Glutamatergic neuron (in vitro differentiated cells): ENCODE data around the gene FEM1C. TPM values are rescaled to one million over a fixed set of nuclear protein-coding genes. Genes with fewer than 3 reads are reported as not detected.

Source experiments
- DNase-seq: peaks from one replicate; pipeline ENCODE4 v3.0.0; 2022
- H3K27ac Mint-ChIP-seq: one replicate; pipeline ENCODE4 v1.8.0; 2020; ENCODE audit warnings: mild to moderate bottlenecking, mixed read lengths, inconsistent platforms; ENCODE audit not compliant: unreplicated experiment
- H3K27me3 Mint-ChIP-seq: one replicate; pipeline ENCODE4 v1.8.0; 2020; ENCODE audit warnings: mild to moderate bottlenecking, moderate library complexity, mixed read lengths, inconsistent platforms; ENCODE audit not compliant: unreplicated experiment
- H3K36me3 Mint-ChIP-seq: one replicate; pipeline ENCODE4 v1.8.0; 2020; ENCODE audit warnings: mild to moderate bottlenecking, mixed read lengths, inconsistent platforms; ENCODE audit not compliant: unreplicated experiment
- H3K4me1 Mint-ChIP-seq: one replicate; pipeline ENCODE4 v1.8.0; 2020; ENCODE audit warnings: mild to moderate bottlenecking, low read depth, mixed read lengths, inconsistent platforms; ENCODE audit not compliant: unreplicated experiment
- H3K4me3 Mint-ChIP-seq: one replicate; pipeline ENCODE4 v1.8.0; 2020; ENCODE audit warnings: mild to moderate bottlenecking, mixed read lengths, inconsistent platforms; ENCODE audit not compliant: unreplicated experiment
- H3K9me3 Mint-ChIP-seq: one replicate; pipeline ENCODE4 v1.8.0; 2020; ENCODE audit warnings: mild to moderate bottlenecking, moderate library complexity, mixed read lengths, inconsistent platforms; ENCODE audit not compliant: unreplicated experiment
- total RNA-seq: library from RNA; stranded (reverse); fragmentation: NEBNext Ultra II Directional; extraction: Animal tissue kit (Norgen Biotek cat#: 25700); gene quantifications from one replicate; pipeline ENCODE4 v1.2.1, GENCODE V29; 2021; ENCODE audit not compliant: unreplicated experiment
- TF ChIP-seq, protein P1 (sequence below): fragments of 200-600 bp; sonication (generic); IDR thresholded peaks from one replicate; pipeline ENCODE4 v1.5.0; 2021; ENCODE audit not compliant: partially characterized antibody, unreplicated experiment

FEM1C gene
- total RNA-seq, 1 donor from 2014 or later = 20.2 TPM

DNA sequence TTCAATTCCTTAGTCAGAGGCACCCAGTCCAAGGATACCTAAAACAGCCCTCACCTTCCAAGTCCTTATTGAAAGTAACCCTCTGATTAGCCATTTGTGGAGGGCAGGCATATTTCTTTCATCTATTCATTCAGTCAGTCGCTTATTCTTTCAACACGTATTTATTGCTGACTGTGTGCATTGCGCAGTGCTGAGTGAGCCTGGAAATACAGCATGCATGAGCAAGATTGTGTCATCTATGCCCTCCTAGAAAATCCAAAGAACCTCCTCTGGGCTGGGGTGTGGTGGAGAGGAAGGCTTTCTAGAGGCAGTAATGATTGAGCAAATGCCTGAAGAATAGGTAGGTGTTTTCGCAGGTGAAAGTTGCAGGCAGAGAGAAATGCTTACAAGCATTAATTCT lies 8.5 kb upstream of the FEM1C start:
- peaks cover 2% of the 10 kb centered on the region for H3K9me3 Mint-ChIP-seq
- H3K4me3 Mint-ChIP-seq = no peak overlapping the region
- DNase-seq = no peak
- H3K4me1 Mint-ChIP-seq = no peaks in the 10 kb centered on the region
- H3K27me3 Mint-ChIP-seq = peaks cover 5% of the 10 kb centered on the region
- H3K36me3 Mint-ChIP-seq = no peaks in the 10 kb centered on the region
- no peak overlapping the region for H3K27ac Mint-ChIP-seq
- TF ChIP-seq, protein P1, sequence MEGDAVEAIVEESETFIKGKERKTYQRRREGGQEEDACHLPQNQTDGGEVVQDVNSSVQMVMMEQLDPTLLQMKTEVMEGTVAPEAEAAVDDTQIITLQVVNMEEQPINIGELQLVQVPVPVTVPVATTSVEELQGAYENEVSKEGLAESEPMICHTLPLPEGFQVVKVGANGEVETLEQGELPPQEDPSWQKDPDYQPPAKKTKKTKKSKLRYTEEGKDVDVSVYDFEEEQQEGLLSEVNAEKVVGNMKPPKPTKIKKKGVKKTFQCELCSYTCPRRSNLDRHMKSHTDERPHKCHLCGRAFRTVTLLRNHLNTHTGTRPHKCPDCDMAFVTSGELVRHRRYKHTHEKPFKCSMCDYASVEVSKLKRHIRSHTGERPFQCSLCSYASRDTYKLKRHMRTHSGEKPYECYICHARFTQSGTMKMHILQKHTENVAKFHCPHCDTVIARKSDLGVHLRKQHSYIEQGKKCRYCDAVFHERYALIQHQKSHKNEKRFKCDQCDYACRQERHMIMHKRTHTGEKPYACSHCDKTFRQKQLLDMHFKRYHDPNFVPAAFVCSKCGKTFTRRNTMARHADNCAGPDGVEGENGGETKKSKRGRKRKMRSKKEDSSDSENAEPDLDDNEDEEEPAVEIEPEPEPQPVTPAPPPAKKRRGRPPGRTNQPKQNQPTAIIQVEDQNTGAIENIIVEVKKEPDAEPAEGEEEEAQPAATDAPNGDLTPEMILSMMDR = no peak

- DNase-seq = no peak
- peaks cover 4% of the 10 kb centered on the region for H3K36me3 Mint-ChIP-seq
- peaks cover 2% of the 10 kb centered on the region for H3K9me3 Mint-ChIP-seq
- peaks cover 2% of the 10 kb centered on the region for H3K27me3 Mint-ChIP-seq
- H3K4me1 Mint-ChIP-seq = no peaks in the 10 kb centered on the region
- H3K4me3 Mint-ChIP-seq = no peak overlapping the region
- TF ChIP-seq, protein P1 = no peak
- H3K27ac Mint-ChIP-seq = no peak overlapping the region
These were observed 6.8 kb upstream of the FEM1C start for GRCh38 chr5:115551415-115551814.

- peaks cover 8% of the 10 kb centered on the region for H3K27me3 Mint-ChIP-seq
- DNase-seq = no peak
- H3K27ac Mint-ChIP-seq = no peak overlapping the region
- TF ChIP-seq, protein P1 = no peak
- H3K9me3 Mint-ChIP-seq = peaks cover 8% of the 10 kb centered on the region
- H3K4me3 Mint-ChIP-seq = no peak overlapping the region
- H3K4me1 Mint-ChIP-seq = no peaks in the 10 kb centered on the region
- H3K36me3 Mint-ChIP-seq = peaks cover 4% of the 10 kb centered on the region
These were observed 4.6 kb upstream of the FEM1C start for GRCh38 chr5:115549154-115549553.

- no peaks in the 10 kb centered on the region for H3K4me1 Mint-ChIP-seq
- TF ChIP-seq, protein P1 = no peak
- peaks cover 4% of the 10 kb centered on the region for H3K36me3 Mint-ChIP-seq
- peaks cover 8% of the 10 kb centered on the region for H3K27me3 Mint-ChIP-seq
- H3K9me3 Mint-ChIP-seq = peaks cover 8% of the 10 kb centered on the region
- no peak overlapping the region for H3K4me3 Mint-ChIP-seq
- DNase-seq = no peak
- H3K27ac Mint-ChIP-seq = no peak overlapping the region
These were observed 4.1 kb upstream of the FEM1C start for GRCh38 chr5:115548683-115549082.

- Mint-ChIP-seq H3K36me3 (peaks cover 4% of the 10 kb centered on the region), H3K4me1 (peaks cover under 1% of the 10 kb centered on the region), H3K4me3 (peak overlapping the region; percentile 85), H3K9me3 (peaks cover 6% of the 10 kb centered on the region), H3K27ac (peak overlapping the region; percentile 79), H3K27me3 (peaks cover 5% of the 10 kb centered on the region)
- no peak for DNase-seq
- TF ChIP-seq, protein P1 = no peak
These were observed 842 bp upstream of the FEM1C start for GRCh38 chr5:115545351-115545882.
